Chondrocyte (in vitro differentiated cells): Measurements from ENCODE around the gene HPS4. TPM values are rescaled to one million over a fixed set of nuclear protein-coding genes. Genes with fewer than 3 reads are reported as not detected.

Experiments
- DNase-seq: peaks from one replicate; pipeline ENCODE4 v3.0.0; 2021; ENCODE audit warnings: mixed read lengths, low spot score
- H3K27ac Mint-ChIP-seq: one replicate; pipeline ENCODE4 v1.8.0; 2021; ENCODE audit warnings: mild to moderate bottlenecking, moderate library complexity, mixed read lengths; ENCODE audit not compliant: unreplicated experiment
- H3K27me3 Mint-ChIP-seq: 2 replicates; pipeline ENCODE4 v1.8.0; 2021; ENCODE audit warnings: low read depth, mixed read lengths
- H3K36me3 Mint-ChIP-seq: 2 replicates; pipeline ENCODE4 v1.8.0; 2021; ENCODE audit warnings: low read depth, mixed read lengths
- H3K4me1 Mint-ChIP-seq: 2 replicates; pipeline ENCODE4 v1.8.0; 2021; ENCODE audit warnings: low read depth, mild to moderate bottlenecking, mixed read lengths
- H3K4me3 Mint-ChIP-seq: one replicate; pipeline ENCODE4 v1.8.0; 2021; ENCODE audit warnings: mild to moderate bottlenecking, moderate library complexity, mixed read lengths; ENCODE audit not compliant: unreplicated experiment
- H3K9me3 Mint-ChIP-seq: 2 replicates; pipeline ENCODE4 v1.8.0; 2021; ENCODE audit warnings: low read depth, mixed read lengths
- total RNA-seq: library from RNA; stranded (reverse); gene quantifications from 3 replicates; pipeline ENCODE4 v1.2.1, GENCODE V29; 2021
- TF ChIP-seq, protein P1 (sequence below): fragments of 200-600 bp; sonication (generic); IDR thresholded peaks from 2 replicates; pipeline ENCODE4 v1.5.0; 2021; ENCODE audit warnings: antibody characterized with exemption, mild to moderate bottlenecking, moderate library complexity

The HPS4 gene
- total RNA-seq, 1 donor from 2014 or later = 28.2 TPM

DNA sequence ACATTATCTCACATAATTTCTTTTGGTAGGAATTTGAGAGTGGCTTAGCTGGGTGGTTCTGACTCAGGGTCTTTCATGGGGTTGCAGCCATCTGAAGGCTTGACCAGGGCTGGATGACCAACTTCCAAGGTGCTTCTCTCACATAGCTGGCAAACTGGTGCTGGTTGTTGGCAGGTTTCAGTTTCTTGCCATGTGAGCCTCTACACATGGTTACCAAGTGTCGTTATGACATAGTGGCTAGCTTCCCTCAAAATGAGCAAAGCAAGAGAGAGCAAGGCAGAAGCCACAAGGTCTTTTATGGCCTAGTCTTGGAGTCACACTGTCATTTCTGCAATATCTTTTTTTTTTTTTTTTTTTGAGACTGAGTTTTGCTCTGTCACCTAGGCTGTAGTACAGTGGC lies 32.9 kb upstream of the HPS4 start:
- H3K4me1 Mint-ChIP-seq = peaks cover 28% of the 10 kb centered on the region
- DNase-seq = no peak
- H3K4me3 Mint-ChIP-seq = no peak overlapping the region
- H3K36me3 Mint-ChIP-seq = no peaks in the 10 kb centered on the region
- no peaks in the 10 kb centered on the region for H3K27me3 Mint-ChIP-seq
- H3K9me3 Mint-ChIP-seq = no peaks in the 10 kb centered on the region
- TF ChIP-seq, protein P1, sequence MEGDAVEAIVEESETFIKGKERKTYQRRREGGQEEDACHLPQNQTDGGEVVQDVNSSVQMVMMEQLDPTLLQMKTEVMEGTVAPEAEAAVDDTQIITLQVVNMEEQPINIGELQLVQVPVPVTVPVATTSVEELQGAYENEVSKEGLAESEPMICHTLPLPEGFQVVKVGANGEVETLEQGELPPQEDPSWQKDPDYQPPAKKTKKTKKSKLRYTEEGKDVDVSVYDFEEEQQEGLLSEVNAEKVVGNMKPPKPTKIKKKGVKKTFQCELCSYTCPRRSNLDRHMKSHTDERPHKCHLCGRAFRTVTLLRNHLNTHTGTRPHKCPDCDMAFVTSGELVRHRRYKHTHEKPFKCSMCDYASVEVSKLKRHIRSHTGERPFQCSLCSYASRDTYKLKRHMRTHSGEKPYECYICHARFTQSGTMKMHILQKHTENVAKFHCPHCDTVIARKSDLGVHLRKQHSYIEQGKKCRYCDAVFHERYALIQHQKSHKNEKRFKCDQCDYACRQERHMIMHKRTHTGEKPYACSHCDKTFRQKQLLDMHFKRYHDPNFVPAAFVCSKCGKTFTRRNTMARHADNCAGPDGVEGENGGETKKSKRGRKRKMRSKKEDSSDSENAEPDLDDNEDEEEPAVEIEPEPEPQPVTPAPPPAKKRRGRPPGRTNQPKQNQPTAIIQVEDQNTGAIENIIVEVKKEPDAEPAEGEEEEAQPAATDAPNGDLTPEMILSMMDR = no peak
- no peak overlapping the region for H3K27ac Mint-ChIP-seq

DNA sequence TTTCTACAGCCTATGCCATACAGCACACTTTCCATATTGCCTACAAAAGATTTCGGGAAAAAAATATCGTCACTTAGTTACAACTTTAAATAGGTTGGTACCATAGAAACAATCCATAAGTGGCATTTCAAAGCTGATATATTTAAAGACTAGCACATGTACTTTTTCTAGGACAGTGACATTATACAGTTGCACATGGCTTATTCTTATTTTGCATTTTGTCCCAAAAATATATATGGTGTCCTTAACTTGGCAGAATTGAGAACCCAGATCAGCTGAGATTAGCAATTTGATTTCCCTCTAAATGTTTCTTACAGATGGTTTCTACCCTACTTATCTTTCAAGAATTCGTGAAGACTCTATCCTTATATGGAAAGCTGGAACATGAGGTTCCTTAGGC lies 32.3 kb upstream of the HPS4 start:
- Mint-ChIP-seq H3K27ac (no peak overlapping the region), H3K36me3 (no peaks in the 10 kb centered on the region), H3K4me3 (no peak overlapping the region), H3K9me3 (no peaks in the 10 kb centered on the region), H3K27me3 (no peaks in the 10 kb centered on the region), H3K4me1 (peaks cover 33% of the 10 kb centered on the region)
- TF ChIP-seq, protein P1 = no peak
- DNase-seq = no peak

DNA sequence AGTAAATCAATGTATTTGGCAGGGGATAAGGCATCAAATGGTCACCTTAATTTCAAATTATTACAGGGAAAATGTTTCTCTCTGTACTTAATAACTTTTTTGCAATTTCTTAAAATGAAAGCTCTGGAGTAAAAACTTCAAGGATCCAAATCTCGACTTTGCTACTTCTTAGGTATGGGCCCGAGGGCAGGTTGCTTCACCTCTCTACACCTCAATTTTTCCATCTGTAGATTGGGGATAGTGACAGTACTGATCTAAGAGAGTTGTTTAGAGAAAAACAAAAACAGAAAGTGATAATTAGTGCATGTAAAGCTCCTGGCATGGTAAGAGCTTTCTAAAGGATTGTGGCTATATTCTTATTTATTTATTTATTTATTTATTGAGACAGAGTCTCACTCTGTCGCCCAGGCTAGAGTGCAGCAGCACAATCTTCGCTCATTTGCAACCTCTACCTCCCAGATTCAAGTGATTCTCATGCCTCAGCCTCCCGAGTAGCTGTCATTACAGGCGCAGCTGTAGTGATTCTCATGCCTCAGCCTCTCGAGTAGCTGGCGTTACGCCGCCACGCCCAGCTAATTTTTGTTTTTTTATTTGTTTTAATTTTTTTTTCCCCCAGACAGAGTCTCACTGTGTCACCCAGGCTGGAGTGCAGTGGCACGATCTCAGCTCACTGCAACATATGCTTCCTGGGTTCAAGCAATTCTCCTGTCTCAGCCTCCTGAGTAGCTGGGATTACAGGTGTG lies 31.0 kb upstream of the HPS4 start:
- H3K4me1 Mint-ChIP-seq = peaks cover 38% of the 10 kb centered on the region
- no peaks in the 10 kb centered on the region for H3K9me3 Mint-ChIP-seq
- no peak overlapping the region for H3K4me3 Mint-ChIP-seq
- peaks cover 4% of the 10 kb centered on the region for H3K36me3 Mint-ChIP-seq
- H3K27ac Mint-ChIP-seq = no peak overlapping the region
- no peak for DNase-seq
- no peaks in the 10 kb centered on the region for H3K27me3 Mint-ChIP-seq
- TF ChIP-seq, protein P1 = no peak

DNA sequence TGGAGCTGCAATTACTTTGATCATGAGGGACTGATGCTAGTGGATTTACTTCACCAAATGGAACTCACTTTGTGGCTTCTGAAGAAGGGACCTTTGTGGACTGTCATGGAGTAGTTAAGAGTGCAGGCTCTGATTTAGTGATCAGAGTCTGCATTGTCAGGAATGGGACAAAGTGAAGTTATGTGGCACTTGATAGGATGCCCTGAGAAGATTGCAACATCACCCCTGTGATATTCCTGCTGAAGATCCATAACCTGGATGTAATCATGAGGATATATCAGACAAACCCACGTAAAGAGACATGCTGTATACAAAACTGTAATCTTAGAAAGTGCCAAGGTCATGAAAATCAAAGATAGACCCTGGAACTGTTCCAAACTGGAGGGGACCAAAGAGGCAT lies 30.3 kb upstream of the HPS4 start:
- TF ChIP-seq, protein P1 = no peak
- DNase-seq = no peak
- Mint-ChIP-seq H3K9me3 (no peaks in the 10 kb centered on the region), H3K27ac (peak overlapping the region; percentile 0), H3K36me3 (peaks cover 10% of the 10 kb centered on the region), H3K4me1 (peaks cover 38% of the 10 kb centered on the region), H3K4me3 (no peak overlapping the region), H3K27me3 (no peaks in the 10 kb centered on the region)

DNA sequence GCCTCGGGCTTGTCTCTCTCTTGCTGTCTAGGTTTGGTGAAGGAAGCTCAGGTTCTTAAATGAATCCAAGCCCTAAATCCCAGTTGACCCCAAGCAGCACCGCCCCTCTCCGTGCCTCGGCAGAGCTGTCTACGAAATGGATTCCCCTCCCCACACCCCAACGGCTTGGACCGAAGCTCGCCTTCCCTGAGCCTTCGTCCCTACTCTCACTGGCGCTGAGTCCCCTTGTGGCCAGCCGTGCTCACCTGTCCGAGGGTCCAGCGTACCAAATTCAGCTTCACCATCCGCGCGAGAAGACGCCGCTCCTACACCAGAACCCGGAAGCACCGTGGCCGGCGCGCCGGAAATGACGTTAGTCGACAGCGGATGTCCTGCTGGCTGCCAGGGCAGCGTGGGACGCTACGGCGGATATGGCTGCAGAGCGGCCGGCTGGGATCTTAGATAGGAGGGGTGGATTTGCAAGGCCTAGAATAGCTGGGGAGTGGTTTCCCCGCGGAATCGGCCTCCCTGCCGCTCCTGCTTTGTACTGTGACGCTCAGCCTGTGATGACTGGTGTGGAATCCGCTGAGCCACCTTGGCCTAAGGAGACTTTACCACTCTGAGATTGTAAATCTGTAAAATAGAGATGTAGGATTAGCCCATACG lies 28.7 kb upstream of the HPS4 start, which contains the start of gene TFIP11:
TSS of gene TFIP11 (minus strand) at position 325 of the 645 bp plus-strand sequence. CDS start 2,201 bp downstream, outside the sequence.
- H3K36me3 Mint-ChIP-seq = peaks cover 10% of the 10 kb centered on the region

More for the DNA sequence above, 28.7 kb upstream of the HPS4 start, which contains the start of gene TFIP11:
- Mint-ChIP-seq H3K4me3 (peak within 1 kb of the TSS; percentile 100), H3K4me1 (peaks cover 38% of the 10 kb centered on the region), H3K27ac (peak within 1 kb of the TSS; percentile 98), H3K27me3 (no peaks in the 10 kb centered on the region), H3K9me3 (no peaks in the 10 kb centered on the region)
- DNase-seq = peak; percentile 98
- TF ChIP-seq, protein P1 = peak; percentile 28
